ENCODE measurements around the gene THOC6. TPM values are rescaled to one million over a fixed set of nuclear protein-coding genes. Genes with fewer than 3 reads are reported as not detected.
"Not testable (repeated sequence)": the region's sequence is repeated elsewhere in the genome, so short reads cannot be mapped to it uniquely, and the experiment has no call there.

THOC6 gene
- total RNA-seq, 2 experiments from 2014 or later = 12.0 to 12.9 TPM

DNA sequence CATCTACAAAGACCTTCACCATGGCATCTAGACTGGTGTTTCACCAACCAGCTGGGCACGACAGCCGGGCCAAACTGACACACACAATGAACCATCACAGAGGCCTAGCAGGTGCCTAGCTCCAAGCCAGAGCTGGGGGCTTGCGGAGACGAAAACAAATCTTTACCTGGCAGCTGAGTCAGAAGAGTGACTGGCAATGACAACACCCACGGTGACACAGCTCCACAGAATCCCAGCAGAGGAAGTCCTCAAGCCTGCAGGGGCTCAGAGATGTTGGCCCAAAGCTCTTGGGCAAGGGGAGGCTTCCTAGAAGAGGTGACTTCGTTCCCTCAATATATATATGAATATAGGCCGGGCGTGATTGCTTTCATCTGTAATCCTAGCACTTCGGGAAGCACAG lies 27.7 kb downstream of the THOC6 start:
- Histone ChIP-seq H3K27ac (ENCODE audit: low read depth in 1 of 2, low read length in 2 of 2) (no peak overlapping the region), H3K9me3 (ENCODE audit: control insufficient read depth in 1 of 2, insufficient read depth in 1 of 2, low read length in 2 of 2) (peaks cover 0 to 6% of the 10 kb centered on the region in 2 experiments), H3K4me3 (ENCODE audit: low read length) (no peak overlapping the region), H3K36me3 (ENCODE audit: insufficient read depth, low read length) (no peaks in the 10 kb centered on the region), H3K4me1 (ENCODE audit: insufficient read depth, low read length) (peaks cover 37% of the 10 kb centered on the region), H3K27me3 (ENCODE audit: control insufficient read depth in 1 of 2, insufficient read depth in 2 of 2, low read length in 2 of 2) (peaks cover 6 to 10% of the 10 kb centered on the region in 2 experiments)
- intact Hi-C loops (cut with DNase I, micrococcal nuclease) = no loop called here
- Mint-ChIP-seq H3K9me3 (no peaks in the 10 kb centered on the region), H3K27ac (no peak overlapping the region), H3K4me3 (no peak overlapping the region), H3K4me1 (ENCODE audit: low read depth) (peaks cover 37% of the 10 kb centered on the region), H3K27me3 (peaks cover 8% of the 10 kb centered on the region), H3K36me3 (ENCODE audit: low read depth) (peaks cover 22% of the 10 kb centered on the region)
- CTCF ChIA-PET = interaction anchor here (0.8 to 1.4 kb wide), 3 partner anchors 20 to 78 kb away, joined by 3 to 5 read pairs (median 5); no protein-coding TSS in a partner anchor
- TF ChIP-seq, protein P1, sequence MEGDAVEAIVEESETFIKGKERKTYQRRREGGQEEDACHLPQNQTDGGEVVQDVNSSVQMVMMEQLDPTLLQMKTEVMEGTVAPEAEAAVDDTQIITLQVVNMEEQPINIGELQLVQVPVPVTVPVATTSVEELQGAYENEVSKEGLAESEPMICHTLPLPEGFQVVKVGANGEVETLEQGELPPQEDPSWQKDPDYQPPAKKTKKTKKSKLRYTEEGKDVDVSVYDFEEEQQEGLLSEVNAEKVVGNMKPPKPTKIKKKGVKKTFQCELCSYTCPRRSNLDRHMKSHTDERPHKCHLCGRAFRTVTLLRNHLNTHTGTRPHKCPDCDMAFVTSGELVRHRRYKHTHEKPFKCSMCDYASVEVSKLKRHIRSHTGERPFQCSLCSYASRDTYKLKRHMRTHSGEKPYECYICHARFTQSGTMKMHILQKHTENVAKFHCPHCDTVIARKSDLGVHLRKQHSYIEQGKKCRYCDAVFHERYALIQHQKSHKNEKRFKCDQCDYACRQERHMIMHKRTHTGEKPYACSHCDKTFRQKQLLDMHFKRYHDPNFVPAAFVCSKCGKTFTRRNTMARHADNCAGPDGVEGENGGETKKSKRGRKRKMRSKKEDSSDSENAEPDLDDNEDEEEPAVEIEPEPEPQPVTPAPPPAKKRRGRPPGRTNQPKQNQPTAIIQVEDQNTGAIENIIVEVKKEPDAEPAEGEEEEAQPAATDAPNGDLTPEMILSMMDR (IDR thresholded peaks at IDR 0.05) = no peak
- DNase-seq (no peak), ATAC-seq (ENCODE audit: poor library complexity) (no peak)
- POLR2A ChIA-PET = interaction anchor here (1.1 kb wide), 1 partner anchor 26 kb away, joined by 4 read pairs; no protein-coding TSS in a partner anchor

DNA sequence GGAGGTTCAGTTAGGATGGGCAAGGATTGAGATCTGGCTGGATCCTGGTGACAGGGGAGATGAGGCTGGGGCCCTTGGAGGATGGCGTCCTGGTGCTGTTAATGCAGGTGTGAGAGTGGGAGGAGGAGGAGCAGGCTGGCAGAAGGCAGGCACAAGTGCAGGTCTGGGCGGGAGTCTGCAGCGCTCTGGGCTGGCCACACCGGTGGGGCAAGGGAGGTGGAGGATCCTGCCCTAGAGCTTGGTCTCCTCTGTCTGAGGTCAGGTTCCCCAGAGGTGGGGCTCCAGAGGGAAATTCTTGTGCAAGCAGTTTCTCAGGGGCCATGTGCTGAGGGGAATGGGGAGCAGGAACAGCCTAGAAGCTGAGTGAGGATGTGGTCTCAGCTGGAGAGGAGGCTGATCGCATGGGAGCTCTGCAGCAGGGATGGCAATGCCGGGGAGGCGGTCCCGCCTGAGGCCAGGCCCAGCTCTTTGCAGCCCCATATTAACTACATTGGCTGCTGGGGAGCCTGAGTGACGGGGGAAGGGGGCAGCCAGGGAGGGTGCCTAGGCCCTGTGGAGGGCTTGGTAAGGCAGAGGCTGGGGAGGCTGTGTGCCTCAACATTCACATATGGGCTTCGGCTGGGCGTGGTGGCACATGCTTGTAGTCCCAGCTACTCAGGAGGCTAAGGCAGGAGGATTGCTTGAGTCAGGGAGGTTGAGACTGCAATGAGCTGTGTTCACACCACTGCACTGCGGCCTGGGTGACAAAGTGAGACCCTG lies 28.9 kb downstream of the THOC6 start:
- intact Hi-C loops (cut with DNase I, micrococcal nuclease); H3K27me3 ChIP-seq (ENCODE audit: control insufficient read depth in 1 of 2, insufficient read depth in 2 of 2, low read length in 2 of 2); POLR2A ChIA-PET; H3K36me3 ChIP-seq (ENCODE audit: insufficient read depth, low read length); H3K27ac ChIP-seq (ENCODE audit: low read depth in 1 of 2, low read length in 2 of 2); H3K4me3 Mint-ChIP-seq; H3K27ac Mint-ChIP-seq; H3K9me3 Mint-ChIP-seq; H3K4me3 ChIP-seq (ENCODE audit: low read length); H3K9me3 ChIP-seq (ENCODE audit: control insufficient read depth in 1 of 2, insufficient read depth in 1 of 2, low read length in 2 of 2); H3K27me3 Mint-ChIP-seq; CTCF ChIA-PET: not testable (repeated sequence)
- peaks cover 40% of the 10 kb centered on the region for H3K4me1 ChIP-seq (ENCODE audit: insufficient read depth, low read length)
- Mint-ChIP-seq H3K36me3 (ENCODE audit: low read depth) (peaks cover 26% of the 10 kb centered on the region), H3K4me1 (ENCODE audit: low read depth) (peaks cover 46% of the 10 kb centered on the region)
- ATAC-seq (ENCODE audit: poor library complexity) = peak; percentile 58
- DNase-seq = peak in 1 of 14 experiments; percentile 31

DNA sequence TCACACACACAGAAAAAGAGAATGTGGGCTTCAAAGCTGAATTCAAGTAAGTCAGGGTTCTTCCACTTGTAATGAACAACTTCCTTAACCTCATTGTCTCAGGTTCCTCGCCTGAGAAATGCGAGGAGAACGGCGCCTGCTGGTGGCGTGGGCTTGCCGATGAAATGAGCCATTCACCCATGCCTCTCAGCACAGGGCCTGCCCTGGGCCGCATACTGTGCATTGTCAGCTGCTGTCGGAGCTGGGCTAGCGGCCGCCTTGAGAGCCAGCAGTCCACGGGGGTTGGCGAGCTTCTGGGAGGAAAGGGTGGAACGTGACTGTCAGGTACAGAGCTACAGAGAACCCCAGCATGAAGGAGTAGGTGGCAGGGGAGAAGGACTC lies 29.5 kb downstream of the THOC6 start:
- Mint-ChIP-seq H3K36me3 (ENCODE audit: low read depth) (peaks cover 26% of the 10 kb centered on the region), H3K4me1 (ENCODE audit: low read depth) (peaks cover 44% of the 10 kb centered on the region)
- peaks cover 45% of the 10 kb centered on the region for H3K4me1 ChIP-seq (ENCODE audit: insufficient read depth, low read length)
- H3K36me3 ChIP-seq (ENCODE audit: insufficient read depth, low read length); H3K27me3 ChIP-seq (ENCODE audit: control insufficient read depth in 1 of 2, insufficient read depth in 2 of 2, low read length in 2 of 2); H3K27me3 Mint-ChIP-seq; CTCF ChIA-PET; H3K9me3 ChIP-seq (ENCODE audit: control insufficient read depth in 1 of 2, insufficient read depth in 1 of 2, low read length in 2 of 2); H3K27ac Mint-ChIP-seq; H3K4me3 ChIP-seq (ENCODE audit: low read length); H3K9me3 Mint-ChIP-seq; POLR2A ChIA-PET; intact Hi-C loops (cut with DNase I, micrococcal nuclease); ATAC-seq (ENCODE audit: poor library complexity); H3K4me3 Mint-ChIP-seq; H3K27ac ChIP-seq (ENCODE audit: low read depth in 1 of 2, low read length in 2 of 2): not testable (repeated sequence)
- peak in 1 of 14 experiments; percentile 47 for DNase-seq

DNA sequence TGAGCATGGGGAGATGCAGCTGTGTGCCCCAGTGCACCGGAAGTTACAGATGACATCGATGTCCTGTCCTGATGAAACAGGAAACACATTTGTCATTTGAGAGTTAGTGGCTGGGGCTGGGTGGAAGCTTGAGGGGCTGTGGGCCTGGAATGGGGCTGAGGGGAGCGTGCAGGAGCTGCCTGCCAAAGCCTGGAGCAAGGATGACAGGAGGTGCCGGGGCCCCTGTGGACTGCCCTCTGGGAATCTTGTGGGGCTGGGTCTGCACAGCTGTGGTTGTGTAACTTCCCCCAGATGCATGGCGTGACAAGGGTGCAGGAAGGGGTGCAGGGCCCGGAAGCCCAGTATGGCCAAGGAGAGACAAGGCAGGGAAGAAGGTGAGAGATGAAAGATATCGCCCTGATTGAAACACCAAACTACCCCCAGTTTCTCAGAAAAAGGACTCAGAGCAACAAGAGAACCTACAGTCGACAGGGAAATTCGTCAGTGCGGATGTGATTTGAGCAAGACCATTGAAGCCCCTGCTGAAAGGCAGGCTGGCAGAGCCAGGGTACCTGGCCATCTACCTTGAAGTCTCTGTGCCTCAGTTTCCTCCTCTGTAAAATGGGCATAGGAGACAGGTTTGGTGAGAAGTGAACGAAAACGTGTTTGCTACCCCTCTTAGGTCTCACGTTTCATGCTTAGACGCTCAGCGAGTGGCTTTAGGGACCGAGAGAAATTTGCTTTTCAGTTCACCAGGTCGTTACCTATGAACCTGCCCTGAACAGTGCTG lies 31.3 kb downstream of the THOC6 start:
- Mint-ChIP-seq H3K27ac (peak overlapping the region; percentile 67), H3K27me3 (no peaks in the 10 kb centered on the region), H3K9me3 (no peaks in the 10 kb centered on the region), H3K4me1 (ENCODE audit: low read depth) (peaks cover 48% of the 10 kb centered on the region), H3K4me3 (peak overlapping the region; percentile 54), H3K36me3 (ENCODE audit: low read depth) (peaks cover 30% of the 10 kb centered on the region)
- ChIA-PET CTCF (interaction anchor here (0.6 to 1.9 kb wide), 2 partner anchors 74 to 76 kb away, joined by 3 to 7 read pairs; no protein-coding TSS in a partner anchor), POLR2A (interaction anchor here (0.6 to 1.0 kb wide), 3 partner anchors 8 to 74 kb away, joined by 3 to 4 read pairs (median 4); partner anchors contain the start of gene MMP25)
- intact Hi-C loops (cut with DNase I, micrococcal nuclease) = loop anchor here in 1 of 2 experiments (5.0 kb wide), 1 partner anchor 53 kb away; no protein-coding TSS in a partner anchor
- no peaks in the 10 kb centered on the region for H3K27me3 ChIP-seq (ENCODE audit: control insufficient read depth in 1 of 2, insufficient read depth in 2 of 2, low read length in 2 of 2)
- no peak overlapping the region for H3K27ac ChIP-seq (ENCODE audit: low read depth in 1 of 2, low read length in 2 of 2)
- ATAC-seq (ENCODE audit: poor library complexity) = no peak
- H3K9me3 ChIP-seq (ENCODE audit: control insufficient read depth in 1 of 2, insufficient read depth in 1 of 2, low read length in 2 of 2) = no peaks in the 10 kb centered on the region
- H3K4me3 ChIP-seq (ENCODE audit: low read length) = no peak overlapping the region
- peaks cover 3% of the 10 kb centered on the region for H3K36me3 ChIP-seq (ENCODE audit: insufficient read depth, low read length)
- H3K4me1 ChIP-seq (ENCODE audit: insufficient read depth, low read length) = peaks cover 56% of the 10 kb centered on the region
- TF ChIP-seq, protein P1 (IDR thresholded peaks at IDR 0.05) = no peak
- peak in 2 of 14 experiments; percentile 51 to 58 for DNase-seq

DNA sequence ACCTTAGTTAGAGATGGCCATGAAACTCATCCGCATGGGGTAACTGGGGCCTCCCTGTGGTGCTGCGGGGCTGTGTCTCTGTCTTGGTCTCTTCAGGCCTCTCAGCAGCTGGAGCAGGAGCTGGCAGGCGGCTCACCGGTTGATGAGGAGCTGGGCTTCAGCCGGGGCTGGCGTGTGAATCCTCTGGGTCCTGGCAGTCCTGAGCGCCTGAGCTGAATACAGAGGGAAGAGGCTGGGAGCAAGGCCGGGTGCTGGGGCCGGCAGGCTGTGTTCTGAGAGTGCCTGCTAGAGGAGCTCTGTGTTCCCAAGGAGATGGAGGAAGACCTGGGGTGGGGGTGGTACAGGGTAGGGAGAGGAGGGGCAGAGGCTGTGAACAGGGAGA lies 31.9 kb downstream of the THOC6 start:
- H3K9me3 ChIP-seq (ENCODE audit: control insufficient read depth in 1 of 2, insufficient read depth in 1 of 2, low read length in 2 of 2); ATAC-seq (ENCODE audit: poor library complexity); H3K36me3 ChIP-seq (ENCODE audit: insufficient read depth, low read length); H3K4me3 ChIP-seq (ENCODE audit: low read length); H3K9me3 Mint-ChIP-seq; H3K27ac ChIP-seq (ENCODE audit: low read depth in 1 of 2, low read length in 2 of 2); H3K27me3 Mint-ChIP-seq; H3K27me3 ChIP-seq (ENCODE audit: control insufficient read depth in 1 of 2, insufficient read depth in 2 of 2, low read length in 2 of 2): not testable (repeated sequence)
- peak overlapping the region; percentile 54 for H3K4me3 Mint-ChIP-seq
- peak in 1 of 14 experiments; percentile 15 for DNase-seq
- peaks cover 50% of the 10 kb centered on the region for H3K4me1 Mint-ChIP-seq (ENCODE audit: low read depth)
- peak overlapping the region; percentile 67 for H3K27ac Mint-ChIP-seq
- ChIA-PET CTCF (interaction anchor here (0.6 to 1.9 kb wide), 2 partner anchors 74 to 75 kb away, joined by 3 to 7 read pairs; no protein-coding TSS in a partner anchor), POLR2A (interaction anchor here (0.8 to 0.9 kb wide), 2 partner anchors 8 to 11 kb away, joined by 3 read pairs; no protein-coding TSS in a partner anchor)
- intact Hi-C loops (cut with DNase I, micrococcal nuclease) = loop anchor here in 1 of 2 experiments (5.0 kb wide), 1 partner anchor 53 kb away; no protein-coding TSS in a partner anchor
- H3K36me3 Mint-ChIP-seq (ENCODE audit: low read depth) = peaks cover 30% of the 10 kb centered on the region
- H3K4me1 ChIP-seq (ENCODE audit: insufficient read depth, low read length) = peaks cover 59% of the 10 kb centered on the region
